Vagina (tissue), 2 donors: ENCODE measurements around the gene SMIM32. TPM values are rescaled to one million over a fixed set of nuclear protein-coding genes. Genes with fewer than 3 reads are reported as not detected.

Source experiments
- DNase-seq, 2 donors: peaks; one replicate each; pipeline ENCODE4 v3.0.0-alpha.2; 2017; ENCODE audit errors: extremely low spot score in 2 of 2
- H3K27ac ChIP-seq: fragments of 200-600 bp; sonication (generic); one replicate; pipeline ENCODE4 v1.5.1; 2019
- H3K27me3 ChIP-seq: fragments of 200-600 bp; sonication (generic); one replicate; pipeline ENCODE4 v1.5.1; 2019
- H3K36me3 ChIP-seq, 2 donors: fragments of 200-600 bp; sonication (generic); one replicate each; pipeline ENCODE4 v1.5.1; 2017 to 2019
- H3K4me1 ChIP-seq: fragments of 200-600 bp; sonication (generic); one replicate; pipeline ENCODE4 v1.5.1; 2019
- H3K4me3 ChIP-seq, 2 donors: fragments of 200-600 bp; sonication (generic); 1 replicate in 1 of 2; 2 replicates in 1 of 2; pipeline ENCODE4 v1.5.1; 2016 to 2019
- H3K9me3 ChIP-seq: fragments of 200-600 bp; sonication (generic); one replicate; pipeline ENCODE4 v1.5.1; 2019
- POLR2A ChIP-seq, 2 donors: fragments of 450-650 bp; IDR thresholded peaks; one replicate each; pipeline ENCODE4 v1.6.1; 2017; ENCODE audit warnings: antibody characterized with exemption in 2 of 2, mild to moderate bottlenecking in 2 of 2, moderate library complexity in 2 of 2
- POLR2AphosphoS5 ChIP-seq, 2 donors: sonication (generic); formaldehyde crosslinking; IDR thresholded peaks; one replicate each; pipeline ENCODE4 v1.9.0; 2017; ENCODE audit warnings: antibody characterized with exemption in 2 of 2, mild to moderate bottlenecking in 2 of 2, low read depth in 1 of 2; ENCODE audit not compliant: insufficient read depth in 1 of 2
- intact Hi-C: fragments of 100-400 bp; cut with DNase I; formaldehyde crosslinking; loops from one replicate; pipeline ENCODE4 v1.15.1; 2023
- total RNA-seq: library from RNA; depleted of rRNA; stranded (reverse); fragments of >200 nt; gene quantifications from one replicate; pipeline ENCODE4 v1.2.3, GENCODE V29; 2016
- TF ChIP-seq, protein P1 (sequence below), 3 experiments: fragments of 450-650 bp in 2 of 3; fragments of 200-600 bp in 1 of 3; sonication (generic) in 1 of 3; IDR thresholded peaks; one replicate each; pipeline ENCODE4 v1.5.1; 2017 to 2019; ENCODE audit warnings: antibody characterized with exemption in 3 of 3, mild to moderate bottlenecking in 2 of 3, moderate library complexity in 2 of 3

Gene SMIM32
- total RNA-seq, 1 donor from 2014 or later = not detected

DNA sequence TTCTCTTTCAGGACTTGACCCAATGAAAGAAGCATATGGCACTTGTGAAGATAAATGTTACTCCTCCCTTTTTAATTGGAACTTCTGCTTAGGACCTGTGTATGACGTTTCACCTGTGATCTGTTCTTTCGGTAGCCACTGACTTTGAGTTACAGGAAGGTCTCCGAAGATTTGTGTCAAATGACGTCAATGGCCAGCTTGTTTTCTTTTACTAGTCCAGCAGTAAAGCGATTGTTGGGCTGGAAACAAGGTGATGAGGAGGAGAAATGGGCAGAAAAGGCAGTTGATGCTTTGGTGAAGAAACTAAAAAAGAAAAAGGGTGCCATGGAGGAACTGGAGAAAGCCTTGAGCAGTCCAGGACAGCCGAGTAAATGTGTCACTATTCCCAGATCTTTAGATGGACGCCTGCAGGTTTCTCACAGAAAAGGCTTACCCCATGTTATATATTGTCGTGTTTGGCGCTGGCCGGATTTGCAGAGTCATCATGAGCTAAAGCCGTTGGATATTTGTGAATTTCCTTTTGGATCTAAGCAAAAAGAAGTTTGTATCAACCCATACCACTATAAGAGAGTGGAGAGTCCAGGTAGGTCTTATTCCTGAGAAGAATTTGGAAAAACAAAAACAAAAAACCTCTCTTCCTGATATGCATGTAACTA lies 39.3 kb downstream of the SMIM32 start:
- Histone ChIP-seq H3K4me1 (peaks cover 46% of the 10 kb centered on the region), H3K27ac (no peak overlapping the region), H3K27me3 (no peaks in the 10 kb centered on the region), H3K9me3 (no peaks in the 10 kb centered on the region), H3K4me3 (no peak overlapping the region), H3K36me3 (peaks cover 0 to 32% of the 10 kb centered on the region in 2 donors)
- DNase-seq = no peak
- intact Hi-C loops = no loop called here
- TF ChIP-seq POLR2AphosphoS5 (IDR thresholded peaks at IDR 0.05; ENCODE audit: insufficient read depth in 1 of 2, low read depth in 1 of 2) (no peak), POLR2A (IDR thresholded peaks at IDR 0.05) (no peak)
- TF ChIP-seq, protein P1, sequence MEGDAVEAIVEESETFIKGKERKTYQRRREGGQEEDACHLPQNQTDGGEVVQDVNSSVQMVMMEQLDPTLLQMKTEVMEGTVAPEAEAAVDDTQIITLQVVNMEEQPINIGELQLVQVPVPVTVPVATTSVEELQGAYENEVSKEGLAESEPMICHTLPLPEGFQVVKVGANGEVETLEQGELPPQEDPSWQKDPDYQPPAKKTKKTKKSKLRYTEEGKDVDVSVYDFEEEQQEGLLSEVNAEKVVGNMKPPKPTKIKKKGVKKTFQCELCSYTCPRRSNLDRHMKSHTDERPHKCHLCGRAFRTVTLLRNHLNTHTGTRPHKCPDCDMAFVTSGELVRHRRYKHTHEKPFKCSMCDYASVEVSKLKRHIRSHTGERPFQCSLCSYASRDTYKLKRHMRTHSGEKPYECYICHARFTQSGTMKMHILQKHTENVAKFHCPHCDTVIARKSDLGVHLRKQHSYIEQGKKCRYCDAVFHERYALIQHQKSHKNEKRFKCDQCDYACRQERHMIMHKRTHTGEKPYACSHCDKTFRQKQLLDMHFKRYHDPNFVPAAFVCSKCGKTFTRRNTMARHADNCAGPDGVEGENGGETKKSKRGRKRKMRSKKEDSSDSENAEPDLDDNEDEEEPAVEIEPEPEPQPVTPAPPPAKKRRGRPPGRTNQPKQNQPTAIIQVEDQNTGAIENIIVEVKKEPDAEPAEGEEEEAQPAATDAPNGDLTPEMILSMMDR (IDR thresholded peaks at IDR 0.05) = no peak

DNA sequence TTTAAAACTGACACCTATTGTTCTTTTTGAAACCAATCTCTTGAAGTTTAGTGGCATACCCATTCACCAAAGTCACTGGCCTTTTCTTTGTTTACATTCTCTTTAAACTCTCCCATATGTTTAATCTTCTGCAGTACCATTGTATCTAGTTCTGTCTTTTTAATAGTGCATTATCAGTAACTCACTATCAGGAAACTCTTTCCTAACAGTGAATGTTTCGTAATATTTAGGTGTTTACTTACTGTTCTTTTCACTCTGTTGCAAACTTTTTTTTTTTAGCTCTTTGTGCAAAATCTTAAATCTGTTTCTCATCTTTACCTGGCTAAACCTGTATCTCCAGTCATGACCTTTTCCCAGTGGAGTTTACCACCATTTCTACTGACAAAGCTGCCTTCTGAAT lies 43.1 kb downstream of the SMIM32 start:
- TF ChIP-seq, protein P1 (IDR thresholded peaks at IDR 0.05) = no peak
- TF ChIP-seq POLR2AphosphoS5 (IDR thresholded peaks at IDR 0.05; ENCODE audit: insufficient read depth in 1 of 2, low read depth in 1 of 2) (no peak), POLR2A (IDR thresholded peaks at IDR 0.05) (no peak)
- Histone ChIP-seq H3K27ac (no peak overlapping the region), H3K4me3 (no peak overlapping the region), H3K27me3 (no peaks in the 10 kb centered on the region), H3K36me3 (peaks cover 0 to 13% of the 10 kb centered on the region in 2 donors), H3K4me1 (peaks cover 37% of the 10 kb centered on the region), H3K9me3 (no peaks in the 10 kb centered on the region)
- intact Hi-C loops = no loop called here
- DNase-seq = no peak

DNA sequence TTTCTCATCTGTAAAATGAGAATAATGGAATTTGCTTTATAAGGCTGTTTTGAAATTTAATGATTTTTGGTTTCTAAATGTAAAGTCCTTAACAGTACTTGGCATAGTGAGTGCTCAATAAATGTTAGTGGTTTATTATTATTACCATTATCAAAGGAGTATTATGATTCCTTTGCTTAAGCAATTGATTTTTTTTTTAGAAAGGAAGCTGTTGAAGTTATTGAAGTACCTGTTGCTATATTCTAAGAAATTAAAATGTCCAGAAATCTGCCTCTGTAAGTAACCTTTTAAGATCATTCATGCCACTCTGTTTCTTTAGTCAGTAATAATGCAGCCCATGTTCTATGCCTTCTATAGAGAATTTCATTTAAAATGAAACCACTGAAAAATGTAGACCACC lies 45.3 kb downstream of the SMIM32 start:
- Histone ChIP-seq H3K4me3 (no peak overlapping the region), H3K27me3 (no peaks in the 10 kb centered on the region), H3K9me3 (no peaks in the 10 kb centered on the region), H3K36me3 (no peaks in the 10 kb centered on the region), H3K4me1 (peaks cover 59% of the 10 kb centered on the region), H3K27ac (no peak overlapping the region)
- TF ChIP-seq POLR2AphosphoS5 (IDR thresholded peaks at IDR 0.05; ENCODE audit: insufficient read depth in 1 of 2, low read depth in 1 of 2) (no peak), POLR2A (IDR thresholded peaks at IDR 0.05) (no peak)
- TF ChIP-seq, protein P1 (IDR thresholded peaks at IDR 0.05) = no peak
- DNase-seq = no peak
- intact Hi-C loops = no loop called here

DNA sequence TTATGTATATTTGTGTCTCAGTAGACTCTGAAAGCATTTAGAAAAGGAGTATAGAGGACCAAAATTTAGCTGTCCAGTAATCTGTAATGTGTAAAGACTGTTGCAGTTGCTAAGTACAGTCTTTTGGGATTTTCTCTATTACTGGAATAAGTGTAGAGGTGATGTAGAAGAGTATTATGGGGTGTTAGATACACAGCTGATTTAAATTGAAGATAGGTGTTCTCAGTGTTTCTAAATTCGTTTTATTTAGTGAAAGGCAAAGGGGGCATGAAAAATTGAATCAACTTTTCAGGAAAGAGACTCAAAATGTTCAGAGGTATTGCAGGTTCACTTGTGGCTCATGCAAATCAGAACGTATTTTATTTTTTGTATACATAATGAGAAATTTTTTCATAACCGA lies 46.8 kb downstream of the SMIM32 start:
- Histone ChIP-seq H3K4me3 (no peak overlapping the region), H3K4me1 (peaks cover 73% of the 10 kb centered on the region), H3K27me3 (no peaks in the 10 kb centered on the region), H3K36me3 (no peaks in the 10 kb centered on the region), H3K27ac (no peak overlapping the region), H3K9me3 (no peaks in the 10 kb centered on the region)
- intact Hi-C loops = no loop called here
- TF ChIP-seq POLR2A (IDR thresholded peaks at IDR 0.05) (no peak), POLR2AphosphoS5 (IDR thresholded peaks at IDR 0.05; ENCODE audit: insufficient read depth in 1 of 2, low read depth in 1 of 2) (no peak)
- TF ChIP-seq, protein P1 (IDR thresholded peaks at IDR 0.05) = no peak
- no peak for DNase-seq

DNA sequence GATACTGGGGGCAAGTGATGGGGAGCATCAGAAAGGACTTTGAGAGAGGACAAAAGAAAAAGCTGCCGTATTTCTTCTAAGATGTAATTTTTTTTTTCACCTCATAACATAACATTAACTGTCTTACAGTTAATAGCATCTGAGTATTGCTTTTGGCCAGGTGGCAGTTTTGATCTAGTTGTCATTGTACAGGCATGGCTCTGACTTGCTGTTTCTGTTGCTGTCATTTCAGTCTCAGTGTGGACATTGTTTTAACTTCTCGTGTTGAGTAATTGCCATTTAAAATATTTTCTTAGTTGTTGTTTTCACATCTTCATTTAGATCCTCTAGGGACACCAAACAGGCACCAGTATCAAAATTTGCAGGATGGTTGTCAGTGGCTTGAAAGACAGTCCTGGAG lies 47.9 kb downstream of the SMIM32 start:
- no peak for TF ChIP-seq POLR2A (IDR thresholded peaks at IDR 0.05)
- no peak for TF ChIP-seq POLR2AphosphoS5 (IDR thresholded peaks at IDR 0.05; ENCODE audit: insufficient read depth in 1 of 2, low read depth in 1 of 2)
- TF ChIP-seq, protein P1 (IDR thresholded peaks at IDR 0.05) = no peak
- no peak overlapping the region for H3K4me3 ChIP-seq
- H3K36me3 ChIP-seq = no peaks in the 10 kb centered on the region
- H3K27ac ChIP-seq = no peak overlapping the region
- peaks cover 78% of the 10 kb centered on the region for H3K4me1 ChIP-seq
- intact Hi-C loops = no loop called here
- DNase-seq = no peak
- H3K9me3 ChIP-seq = no peaks in the 10 kb centered on the region
- no peaks in the 10 kb centered on the region for H3K27me3 ChIP-seq
